ENCODE data around the gene PRDM16.

The PRDM16 gene

DNA sequence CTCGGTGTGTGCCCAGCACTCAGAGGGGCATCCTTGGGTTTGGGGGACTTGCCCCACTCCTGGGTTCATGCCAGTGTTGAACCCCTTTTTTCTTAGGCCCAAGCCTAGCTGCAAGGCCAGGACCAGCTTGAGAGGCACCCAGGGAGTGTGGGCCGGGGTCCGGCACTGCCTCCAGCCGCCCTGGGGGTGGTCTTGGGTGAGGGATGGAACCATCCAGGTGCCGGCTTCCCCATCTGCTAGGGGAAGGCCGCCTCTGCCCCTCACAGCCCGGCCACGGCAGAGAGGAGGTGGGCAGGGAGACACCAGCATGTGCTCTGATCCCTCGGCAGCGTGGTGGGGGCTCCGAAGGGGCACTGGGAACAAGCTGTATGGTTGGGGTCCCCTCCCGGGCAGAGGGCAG lies 335.3 kb downstream of the PRDM16 start:
- no peak for DNase-seq

DNA sequence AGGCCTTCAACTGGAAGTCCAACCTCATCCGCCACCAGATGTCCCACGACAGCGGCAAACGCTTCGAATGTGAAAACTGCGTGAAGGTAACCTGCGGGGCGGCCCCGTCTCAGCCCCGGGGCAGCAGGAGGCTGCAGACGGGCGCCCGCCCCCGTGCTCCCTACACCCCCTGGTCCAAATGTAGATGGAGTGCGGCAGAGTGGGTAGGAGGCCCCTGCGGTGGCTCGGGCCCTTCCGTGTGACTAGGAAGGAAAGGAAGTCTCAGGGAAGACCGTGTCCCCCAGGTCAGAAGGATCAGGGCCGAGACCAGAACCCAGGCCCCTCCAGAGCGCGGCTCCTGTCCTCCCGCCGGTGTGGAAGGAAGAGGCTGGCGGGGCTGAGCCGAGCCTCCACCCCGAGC lies 335.8 kb downstream of the PRDM16 start:
- no peak for DNase-seq

DNA sequence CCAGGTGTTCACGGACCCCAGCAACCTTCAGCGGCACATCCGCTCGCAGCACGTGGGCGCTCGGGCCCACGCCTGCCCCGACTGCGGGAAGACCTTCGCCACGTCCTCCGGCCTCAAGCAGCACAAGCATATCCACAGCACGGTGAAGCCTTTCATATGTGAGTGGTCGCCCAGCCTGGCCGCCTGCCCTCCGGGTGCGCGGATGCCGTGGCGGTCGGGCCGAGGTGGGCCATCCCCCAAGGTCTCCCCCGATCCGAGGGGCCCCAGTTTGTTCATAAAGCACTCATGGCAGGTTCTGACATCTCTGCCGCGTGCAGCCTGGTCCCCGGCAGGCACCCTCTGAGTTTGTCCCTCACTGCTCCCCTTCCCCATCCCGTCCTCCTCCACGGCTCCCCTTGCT lies 336.5 kb downstream of the PRDM16 start:
- DNase-seq: no peak

DNA sequence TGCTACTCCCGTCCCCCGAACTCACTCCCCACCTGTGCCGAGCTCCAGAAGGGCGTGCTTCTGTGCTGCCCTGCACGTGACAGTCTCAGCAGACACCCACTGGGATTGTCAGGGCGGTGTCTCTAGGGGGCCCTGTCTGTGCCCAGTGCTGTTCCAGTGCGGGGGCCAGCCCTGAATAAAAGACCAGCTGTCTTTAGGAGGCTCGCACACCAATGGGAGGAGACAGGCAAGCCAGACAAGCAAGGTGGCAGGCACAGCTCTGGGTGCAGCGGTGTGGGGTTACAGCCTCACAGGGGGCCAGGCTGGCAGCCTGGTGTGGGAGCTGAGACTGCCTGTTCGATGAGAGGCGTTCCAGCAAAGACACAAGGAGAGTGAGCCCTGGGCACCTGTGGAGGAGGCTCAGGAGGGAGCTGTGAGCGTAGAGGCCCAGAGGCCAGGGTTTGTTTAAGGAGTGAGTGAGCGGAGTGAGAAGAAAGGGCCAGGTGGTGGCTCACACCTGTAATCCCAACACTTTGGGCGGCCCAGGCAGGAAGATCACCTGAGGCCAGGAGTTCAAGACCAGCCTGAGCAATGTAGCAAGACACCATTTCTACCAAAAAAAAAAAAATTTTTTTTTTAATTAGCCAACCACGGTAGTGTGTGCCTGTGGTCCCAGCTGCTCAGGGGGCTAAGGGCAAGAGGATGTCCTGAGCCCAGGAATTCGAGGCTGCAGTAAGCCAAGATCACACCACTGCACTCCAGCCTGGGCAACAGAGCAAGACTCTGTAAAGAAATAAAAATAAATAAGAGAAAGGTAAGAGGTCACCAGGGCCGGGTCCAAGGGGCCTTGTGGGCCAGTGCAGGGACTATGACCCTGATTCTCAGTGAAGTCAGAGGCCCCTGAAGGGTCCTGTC lies 337.2 kb downstream of the PRDM16 start:
- no peak for DNase-seq

DNA sequence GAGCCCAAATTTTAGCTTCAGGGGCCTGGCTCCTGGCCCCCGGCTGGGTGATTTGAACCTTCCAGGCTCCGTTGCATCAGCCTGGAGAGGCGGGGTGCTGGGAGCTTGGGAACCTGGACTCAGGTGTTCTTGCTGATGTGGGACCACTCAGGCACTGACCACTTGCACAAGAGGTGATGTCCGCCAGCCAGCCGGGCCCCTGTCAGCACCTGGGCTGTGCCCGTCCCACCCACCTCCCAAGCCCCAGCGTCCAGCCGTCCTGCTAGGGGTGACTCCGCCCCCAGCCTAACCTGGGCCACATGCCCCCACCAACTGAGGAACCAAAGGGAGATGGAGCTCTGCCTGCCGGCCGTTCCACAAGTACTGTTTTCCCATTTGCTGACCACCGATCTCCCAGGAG lies 338.0 kb downstream of the PRDM16 start:
- DNase-seq: no peak

DNA sequence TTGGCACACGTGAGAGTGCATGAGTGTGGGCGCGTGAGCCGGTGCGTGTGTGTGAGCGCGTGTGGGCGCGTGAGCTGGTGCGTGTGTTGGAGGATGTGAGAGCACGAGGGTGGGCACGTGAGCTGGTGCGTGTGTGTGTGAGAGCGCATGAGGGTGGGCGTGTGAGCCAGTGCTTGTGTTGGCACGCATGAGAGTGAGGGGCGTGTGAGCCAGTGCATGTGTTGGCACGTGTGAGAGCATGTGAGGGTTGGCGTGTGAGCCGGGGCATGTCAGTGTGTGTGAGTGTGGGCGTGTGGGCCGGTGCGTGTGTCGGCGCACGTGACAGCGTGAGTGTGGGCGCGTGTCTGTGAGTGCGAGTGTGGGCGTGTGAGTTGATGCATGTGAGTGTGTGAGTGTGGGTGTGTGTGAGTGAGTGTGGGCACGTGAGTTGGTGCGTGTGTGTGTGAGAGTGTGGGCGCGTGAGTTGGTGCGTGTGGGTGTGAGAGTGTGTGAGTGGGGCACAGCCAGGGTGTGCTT lies 339.8 kb downstream of the PRDM16 start:
- DNase-seq: no peak

DNA sequence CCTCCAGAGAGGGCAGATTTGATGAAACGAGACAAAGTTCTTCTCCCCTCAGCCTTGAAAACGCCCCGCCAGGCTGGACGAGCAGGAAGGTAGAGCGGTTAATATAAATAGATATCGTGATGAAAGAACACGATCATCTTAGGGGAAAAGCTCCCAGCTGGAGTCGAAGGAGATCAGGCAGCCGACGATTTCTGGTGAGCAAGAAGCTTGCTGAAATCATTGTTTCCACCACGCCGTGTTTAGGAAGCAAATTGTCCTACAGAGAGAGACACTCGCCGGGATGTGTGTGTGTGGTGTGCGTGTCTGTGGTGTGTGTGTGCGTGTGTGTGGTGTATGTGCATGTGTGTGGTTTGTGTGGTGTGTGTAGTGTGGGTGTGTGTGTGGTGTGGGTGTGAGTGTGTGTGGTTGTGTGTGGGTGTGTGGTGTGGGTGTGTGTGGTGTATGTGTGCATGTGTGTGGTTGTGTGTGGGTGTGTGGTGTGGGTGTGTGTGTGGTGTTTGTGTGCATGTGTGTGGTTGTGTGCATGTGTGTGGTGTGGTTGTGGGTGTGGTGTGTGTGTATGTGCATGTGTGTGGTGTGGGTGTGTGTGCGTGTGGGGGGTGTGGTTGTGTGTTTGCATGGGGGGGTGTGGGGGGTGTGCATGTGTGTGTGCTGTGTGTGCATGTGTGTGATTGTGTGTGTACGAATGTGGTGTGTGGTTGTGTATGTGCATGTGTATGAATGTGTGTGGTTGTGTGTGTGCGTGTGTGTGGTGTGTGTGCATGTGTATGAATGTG lies 340.6 kb downstream of the PRDM16 start:
- DNase-seq: no peak

DNA sequence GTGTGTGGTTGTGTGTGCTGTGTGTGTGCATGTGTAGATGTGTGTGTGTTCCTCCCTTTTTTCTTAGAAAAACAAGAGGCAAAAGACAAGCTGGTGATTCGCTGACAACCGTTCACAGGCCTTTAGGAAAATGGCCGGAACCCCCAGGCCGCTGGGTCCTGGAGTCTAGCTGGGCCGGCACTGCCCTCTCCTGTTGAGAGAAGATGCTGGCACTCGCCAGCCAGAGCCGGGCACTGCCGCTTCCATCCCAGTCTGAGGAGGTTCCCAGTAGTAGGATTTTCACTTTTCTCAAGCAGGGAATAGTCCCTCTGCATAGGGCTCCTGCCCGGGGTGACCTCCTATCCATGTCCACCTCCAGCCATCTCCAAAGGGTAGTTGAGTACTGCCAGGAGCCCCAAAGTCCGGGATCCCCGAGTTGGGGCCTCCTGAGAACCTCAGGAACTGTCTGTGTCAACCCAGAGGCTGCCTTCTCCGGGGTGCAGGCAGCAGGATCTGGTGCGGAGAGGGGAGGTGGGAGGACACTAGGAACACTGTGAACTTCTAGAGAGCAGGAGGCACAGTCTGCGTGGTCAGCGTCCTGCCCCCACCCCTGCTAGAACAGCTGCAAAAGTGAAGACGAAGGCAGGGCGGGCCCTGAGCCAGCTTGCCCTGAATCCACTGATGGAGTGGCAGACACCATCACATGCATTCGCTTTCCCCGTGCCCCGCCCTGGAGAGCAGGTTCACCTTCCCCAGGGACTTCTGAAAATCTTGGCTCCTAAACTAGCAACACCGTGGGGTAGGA lies 341.3 kb downstream of the PRDM16 start:
- DNase-seq: peak; percentile 54

DNA sequence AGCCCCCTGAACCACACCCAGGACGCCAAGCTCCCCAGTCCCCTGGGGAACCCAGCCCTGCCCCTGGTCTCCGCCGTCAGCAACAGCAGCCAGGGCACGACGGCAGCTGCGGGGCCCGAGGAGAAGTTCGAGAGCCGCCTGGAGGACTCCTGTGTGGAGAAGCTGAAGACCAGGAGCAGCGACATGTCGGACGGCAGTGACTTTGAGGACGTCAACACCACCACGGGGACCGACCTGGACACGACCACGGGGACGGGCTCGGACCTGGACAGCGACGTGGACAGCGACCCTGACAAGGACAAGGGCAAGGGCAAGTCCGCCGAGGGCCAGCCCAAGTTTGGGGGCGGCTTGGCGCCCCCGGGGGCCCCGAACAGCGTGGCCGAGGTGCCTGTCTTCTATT lies 342.8 kb downstream of the PRDM16 start:
- DNase-seq: no peak

DNA sequence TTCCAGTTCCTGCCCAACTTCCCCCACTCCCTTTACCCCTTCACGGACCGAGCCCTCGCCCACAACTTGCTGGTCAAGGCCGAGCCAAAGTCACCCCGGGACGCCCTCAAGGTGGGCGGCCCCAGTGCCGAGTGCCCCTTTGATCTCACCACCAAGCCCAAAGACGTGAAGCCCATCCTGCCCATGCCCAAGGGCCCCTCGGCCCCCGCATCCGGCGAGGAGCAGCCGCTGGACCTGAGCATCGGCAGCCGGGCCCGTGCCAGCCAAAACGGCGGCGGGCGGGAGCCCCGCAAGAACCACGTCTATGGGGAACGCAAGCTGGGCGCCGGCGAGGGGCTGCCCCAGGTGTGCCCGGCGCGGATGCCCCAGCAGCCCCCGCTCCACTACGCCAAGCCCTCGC lies 343.4 kb downstream of the PRDM16 start:
- DNase-seq: no peak

DNA sequence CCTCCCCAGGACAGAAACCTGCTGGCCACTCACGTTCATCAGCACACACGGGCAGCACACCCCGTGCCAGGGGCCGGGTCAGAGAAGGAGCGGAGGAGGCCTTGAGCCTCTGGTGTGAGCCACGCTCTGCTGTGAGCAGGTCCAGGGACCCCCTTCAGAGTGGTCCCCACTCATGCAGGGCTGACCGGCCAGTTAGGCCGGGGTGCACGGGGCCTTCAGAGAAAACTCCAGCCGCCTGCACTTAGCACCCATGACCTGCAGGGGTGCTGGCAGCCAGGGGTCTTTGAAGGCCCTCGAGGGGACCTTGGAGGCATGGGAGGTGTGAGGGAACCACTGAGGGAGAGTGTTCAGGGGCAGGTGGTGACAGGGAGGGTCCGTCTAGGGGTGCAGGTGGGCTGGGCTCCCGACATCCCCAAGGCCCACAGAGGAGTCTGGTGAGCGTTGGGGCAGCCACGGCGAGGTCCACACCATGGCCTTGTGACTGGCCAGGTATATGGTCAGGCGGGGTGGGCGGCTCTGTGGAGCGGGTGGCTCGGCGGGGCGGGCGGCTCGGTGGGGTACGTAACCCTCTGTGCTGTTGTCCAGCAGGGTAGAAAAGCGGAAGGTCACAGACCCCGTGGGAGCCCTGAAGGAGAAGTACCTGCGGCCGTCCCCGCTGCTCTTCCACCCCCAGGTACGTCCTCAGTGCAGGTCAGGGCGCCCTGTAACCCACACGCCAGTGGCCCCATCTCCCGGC lies 345.1 kb downstream of the PRDM16 start:
- no peak for DNase-seq

DNA sequence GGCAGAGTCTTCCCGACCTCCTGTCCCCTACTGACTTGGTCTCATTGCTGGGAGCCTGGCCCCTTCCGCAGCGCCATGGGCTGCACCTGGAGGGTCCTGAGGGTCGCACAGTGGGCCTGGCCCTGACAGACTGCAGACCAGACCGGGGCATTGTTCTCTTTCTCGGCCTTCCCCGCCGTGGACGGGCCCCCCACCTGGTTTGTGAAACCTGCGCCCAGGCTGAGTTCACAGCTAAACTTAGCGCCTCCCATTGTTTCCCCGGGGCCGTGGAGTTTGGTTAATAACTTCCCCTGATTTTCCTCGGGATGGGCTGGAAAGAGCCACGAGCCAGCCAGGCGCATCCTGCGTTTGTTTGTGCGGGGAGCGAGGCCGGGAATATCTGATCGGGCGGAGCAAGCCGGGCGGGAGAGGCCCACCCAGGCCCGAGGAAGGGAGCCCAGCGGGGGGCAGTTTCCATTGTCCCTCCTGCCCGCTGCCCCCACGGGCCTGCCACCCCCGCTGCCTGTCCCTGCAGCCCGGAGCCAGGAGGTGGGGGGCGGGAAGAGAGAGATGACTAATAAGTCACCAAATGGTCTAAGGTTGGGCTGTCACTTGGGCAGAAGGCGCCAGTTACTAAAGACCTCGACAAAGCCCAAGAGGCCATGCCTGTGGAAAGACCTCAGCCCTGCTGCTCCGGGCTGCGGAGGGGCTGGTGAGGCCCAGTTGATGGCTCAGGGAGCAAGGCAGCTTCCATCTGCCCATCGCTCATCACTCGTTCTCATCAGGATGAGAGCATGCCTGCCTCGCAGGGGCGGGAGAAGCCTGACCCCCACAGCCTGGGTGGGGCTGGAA lies 346.5 kb downstream of the PRDM16 start:
- DNase-seq: peak; percentile 15

DNA sequence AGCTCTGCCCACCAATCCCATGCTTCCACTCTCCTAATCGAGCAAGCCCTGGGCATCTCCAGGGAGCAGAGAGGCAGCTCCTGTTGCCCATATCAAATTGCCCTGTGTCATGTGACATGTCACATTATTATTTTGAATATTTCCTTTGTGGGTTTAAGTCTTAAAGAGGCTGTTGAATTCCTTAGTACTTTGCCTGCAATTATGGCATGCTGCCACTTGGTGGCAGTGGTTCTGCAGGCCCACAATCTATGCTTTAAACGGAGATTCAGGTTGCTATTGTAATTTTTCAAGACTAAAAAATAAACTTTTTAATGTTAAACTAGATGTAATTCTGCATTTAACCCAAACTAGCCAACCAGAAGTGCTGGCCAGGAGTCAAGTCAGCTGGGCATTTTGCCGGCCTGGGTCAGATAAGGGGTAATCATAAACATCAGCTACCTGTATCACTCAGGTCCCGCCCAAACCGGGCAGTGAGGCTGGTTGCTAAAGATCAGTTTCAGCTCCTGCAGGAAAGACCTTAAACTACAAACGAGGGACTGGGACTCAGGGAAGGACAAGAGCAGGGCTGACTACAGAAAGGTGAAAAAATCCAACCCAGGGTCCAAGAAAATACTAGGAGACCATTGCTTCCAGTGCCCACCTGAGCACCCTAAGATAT lies 348.2 kb downstream of the PRDM16 start:
- no peak for DNase-seq

DNA sequence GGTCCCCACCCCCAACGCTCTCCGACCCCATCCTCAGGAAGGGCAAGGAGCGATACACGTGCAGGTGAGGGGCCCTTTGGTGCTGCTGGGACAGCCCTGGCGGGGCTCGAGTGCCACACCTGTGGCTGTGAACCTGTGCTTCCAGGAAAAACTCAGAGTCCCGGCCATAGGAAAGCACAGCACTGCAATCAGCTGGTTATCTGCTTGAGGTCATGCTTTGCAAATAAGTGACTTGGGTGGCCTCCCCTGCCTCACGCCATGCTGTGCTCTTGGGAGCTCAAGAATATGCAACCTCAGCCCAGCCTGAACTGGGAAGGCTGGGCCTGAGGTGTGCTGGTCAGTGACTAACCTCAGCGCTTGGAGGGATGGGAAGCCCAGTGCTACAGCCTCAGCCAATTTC lies 348.9 kb downstream of the PRDM16 start:
- DNase-seq: no peak

DNA sequence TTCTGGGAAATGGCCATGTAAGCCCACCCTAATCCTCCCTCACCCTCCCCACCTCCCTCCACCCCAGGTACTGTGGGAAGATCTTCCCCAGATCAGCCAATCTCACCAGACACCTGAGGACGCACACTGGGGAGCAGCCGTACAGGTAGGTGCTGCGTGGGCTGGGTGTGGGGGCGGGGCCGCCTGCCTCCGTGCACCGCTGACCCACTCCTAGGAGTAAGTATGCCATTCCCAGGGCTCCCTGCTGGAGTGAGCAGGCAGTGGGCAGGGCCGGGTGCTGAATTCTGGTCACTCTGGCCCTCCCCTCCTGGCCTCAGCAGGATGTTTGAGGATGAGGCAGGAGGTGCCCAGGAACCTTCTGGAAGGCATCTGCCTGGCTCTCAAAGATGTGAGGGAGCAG lies 349.6 kb downstream of the PRDM16 start:
- DNase-seq: no peak

DNA sequence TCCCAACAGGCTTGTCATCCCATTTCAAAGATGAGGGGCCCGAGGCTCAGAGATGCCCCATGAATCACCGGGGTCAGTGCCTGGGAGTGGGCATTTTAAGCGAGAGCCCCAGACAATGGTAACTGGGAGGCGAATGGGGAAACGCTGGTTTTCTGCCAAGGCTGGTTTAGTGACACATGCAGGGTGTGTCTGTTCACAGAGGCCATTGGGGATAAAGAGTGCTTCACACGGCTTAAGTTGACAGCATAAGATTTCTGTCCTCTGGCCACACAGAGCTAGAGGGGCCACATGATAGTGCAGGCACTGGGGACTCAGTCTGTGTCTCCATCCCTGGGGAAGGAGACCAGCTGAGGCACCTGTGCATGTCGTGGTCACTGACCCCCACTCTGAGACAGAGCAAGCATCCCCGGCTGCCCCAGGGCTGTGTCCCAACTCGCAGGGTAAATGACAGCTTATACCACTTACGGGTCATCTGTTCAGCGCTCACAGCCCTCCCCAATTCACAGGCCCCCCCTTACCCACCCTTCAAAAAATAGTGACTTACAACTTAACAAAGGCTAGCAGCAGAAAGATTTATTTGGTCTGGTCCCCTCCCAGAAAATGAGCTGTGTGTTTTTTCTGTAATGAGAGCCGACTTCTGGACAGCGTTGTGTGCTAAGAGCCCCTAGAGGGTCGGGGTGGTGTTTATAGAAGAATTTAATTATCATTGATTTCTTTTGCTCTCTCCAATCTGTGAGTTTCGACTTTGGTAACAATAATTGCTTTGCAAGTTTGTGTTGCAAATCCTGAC lies 350.6 kb downstream of the PRDM16 start:
- peak; percentile 44 for DNase-seq

DNA sequence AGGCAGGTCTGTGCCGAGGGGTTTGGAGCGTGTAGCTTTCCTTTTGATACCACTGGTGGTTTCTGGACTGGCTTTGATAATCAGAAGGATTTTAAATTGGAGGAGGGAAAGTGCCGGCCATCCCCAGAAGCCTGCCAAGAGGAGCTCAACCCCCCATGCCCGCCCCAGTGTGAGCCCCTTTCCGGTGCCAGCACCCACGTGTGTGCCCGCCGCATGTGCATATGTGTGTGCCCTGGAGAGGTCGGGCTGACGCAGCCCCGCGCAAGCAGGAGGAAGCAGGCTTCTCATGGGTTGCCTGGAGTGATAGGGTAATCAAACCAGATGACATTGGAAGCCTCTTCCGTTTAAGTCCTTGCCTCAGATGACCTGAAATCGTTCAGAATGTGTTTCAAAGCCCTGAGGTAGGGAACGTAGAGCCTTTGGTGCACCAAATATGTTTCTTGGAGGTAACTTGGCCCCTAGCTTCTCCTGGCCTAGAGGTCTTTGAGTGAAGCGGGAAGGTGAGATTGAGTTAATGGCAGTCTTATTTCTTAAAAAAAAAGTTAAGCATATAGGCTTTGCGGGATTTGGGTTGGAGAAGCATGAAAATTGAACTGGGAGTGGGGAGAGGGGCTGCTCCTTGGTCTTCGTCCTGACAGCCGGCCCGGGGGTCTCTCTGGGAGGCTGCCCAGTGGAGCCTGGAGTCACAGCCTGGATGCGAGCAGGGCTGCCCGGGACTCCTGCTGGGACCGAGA lies 351.4 kb downstream of the PRDM16 start:
- no peak for DNase-seq

DNA sequence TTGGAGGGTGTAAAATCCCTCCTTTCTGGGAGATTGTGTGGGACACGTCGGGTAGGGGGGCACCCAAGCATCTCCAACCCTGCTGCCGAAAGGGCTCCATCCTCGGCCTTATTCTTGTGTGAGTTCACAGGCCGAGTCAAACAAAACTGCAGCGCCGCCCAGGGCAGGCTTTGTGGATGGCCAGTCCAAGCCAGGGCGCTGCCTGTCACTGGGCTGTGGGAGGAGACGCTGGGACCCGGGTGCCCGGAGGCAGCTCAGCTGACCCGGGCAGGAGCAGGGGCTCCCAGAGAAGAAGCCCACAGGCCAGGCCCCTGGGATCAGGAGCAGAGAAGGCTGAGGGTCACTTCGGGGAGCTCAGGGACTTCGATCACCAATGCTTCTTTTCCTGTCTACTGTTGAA lies 353.6 kb downstream of the PRDM16 start:
- no peak for DNase-seq

DNA sequence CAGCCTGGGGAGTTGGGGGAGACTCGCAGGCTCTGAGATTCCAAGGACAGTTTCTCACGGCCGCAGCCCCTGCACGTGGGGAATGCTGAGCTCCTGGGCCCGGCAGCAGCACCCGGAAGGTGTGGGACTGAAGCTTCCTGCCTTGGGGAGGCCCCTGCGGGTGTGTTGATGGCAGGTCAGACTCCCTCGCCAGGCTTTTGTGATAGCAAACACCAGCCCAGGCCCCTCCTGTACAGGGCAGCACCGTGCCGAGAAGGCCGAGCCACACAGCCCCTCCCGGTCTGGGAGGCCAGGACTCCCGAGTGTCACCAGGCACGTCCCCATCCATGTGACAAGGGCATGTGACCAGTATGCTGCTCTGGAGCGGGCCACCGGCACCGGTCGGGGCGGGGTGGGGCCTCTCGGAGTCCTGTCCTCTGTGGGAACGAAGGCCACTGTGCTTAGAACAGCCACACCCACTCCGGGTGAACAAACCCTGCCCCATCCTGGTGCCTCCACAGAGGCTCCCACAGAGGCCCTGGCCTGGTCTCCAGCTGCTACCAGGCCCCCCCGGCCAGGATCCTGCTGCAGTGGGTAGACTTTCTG lies 354.3 kb downstream of the PRDM16 start:
- DNase-seq: no peak

Measured in fibroblast of skin of back (primary cell).